HUES6 (cell line): ENCODE measurements around the gene RTL9.

Experiments used
- H3K27ac ChIP-seq: 2 replicates; pipeline ENCODE4 v1.7.0; 2013; ENCODE audit warnings: low read depth, mild to moderate bottlenecking, low read length, inconsistent platforms
- H3K27me3 ChIP-seq: 2 replicates; pipeline ENCODE4 v1.6.1; 2013; ENCODE audit warnings: low read length; ENCODE audit not compliant: control insufficient read depth, insufficient read depth
- H3K36me3 ChIP-seq: 2 replicates; pipeline ENCODE4 v1.6.1; 2013; ENCODE audit warnings: low read length; ENCODE audit not compliant: control insufficient read depth, insufficient read depth
- H3K4me1 ChIP-seq: 2 replicates; pipeline ENCODE4 v1.6.1; 2013; ENCODE audit warnings: low read length; ENCODE audit not compliant: control insufficient read depth, insufficient read depth
- H3K4me3 ChIP-seq: 2 replicates; pipeline ENCODE4 v1.5.1; 2013; ENCODE audit warnings: low read depth, low read length
- H3K9ac ChIP-seq: one replicate; pipeline ENCODE4 v1.6.1; 2013; ENCODE audit warnings: mild to moderate bottlenecking, low read length
- H3K9me3 ChIP-seq: 2 replicates; pipeline ENCODE4 v1.6.1; 2013; ENCODE audit warnings: low read depth, low read length; ENCODE audit not compliant: control insufficient read depth, insufficient read depth

The RTL9 gene

DNA sequence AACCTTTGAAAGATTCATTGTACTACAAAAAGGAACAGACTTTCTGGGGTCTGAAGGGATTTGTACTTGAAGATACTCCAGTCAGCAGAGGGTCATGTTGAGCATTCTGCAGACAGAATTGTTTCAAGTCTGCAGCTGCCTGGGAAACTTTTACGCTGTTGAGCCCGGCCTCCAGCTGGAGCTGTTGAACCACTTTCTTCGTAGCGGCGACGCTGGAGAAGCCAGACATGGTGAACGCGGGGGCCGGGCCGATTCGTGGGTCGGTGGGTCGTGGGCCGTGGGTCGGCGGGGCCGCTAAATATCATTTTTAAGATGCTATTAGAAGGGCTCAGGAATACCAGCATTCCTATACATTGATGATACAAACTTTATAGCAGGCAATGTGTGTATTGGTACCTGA lies 12.0 kb upstream of the RTL9 start:
- H3K27ac ChIP-seq = no peak overlapping the region
- H3K27me3 ChIP-seq = peaks cover 10% of the 10 kb centered on the region; the same call in 1 of the 2 replicates
- no peaks in the 10 kb centered on the region for H3K36me3 ChIP-seq
- no peak overlapping the region for H3K9ac ChIP-seq
- no peaks in the 10 kb centered on the region for H3K9me3 ChIP-seq
- no peak overlapping the region for H3K4me3 ChIP-seq
- H3K4me1 ChIP-seq = no peaks in the 10 kb centered on the region

DNA sequence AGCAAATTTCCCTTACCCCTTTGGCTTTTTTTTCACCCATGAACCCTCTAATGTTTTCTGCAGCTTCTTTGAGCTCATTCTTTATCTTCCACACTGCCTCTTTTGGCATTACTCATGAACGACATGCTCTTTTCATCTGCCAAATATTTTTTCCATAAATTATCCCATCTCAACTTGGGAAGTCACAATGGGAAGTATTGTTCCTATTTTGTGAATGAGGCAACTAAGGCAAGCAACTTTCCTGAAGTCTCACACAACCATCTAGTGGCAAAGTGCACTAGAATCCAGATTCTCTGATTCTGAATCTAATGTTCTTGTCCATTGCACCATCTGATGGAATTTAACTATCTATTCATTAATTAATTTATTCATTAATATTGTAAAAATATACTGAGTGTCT lies 625 bp downstream of the RTL9 start:
- Histone ChIP-seq H3K9ac (no peak overlapping the region), H3K4me3 (no peak overlapping the region), H3K27me3 (peaks cover 29% of the 10 kb centered on the region; the same call in 1 of the 2 replicates), H3K27ac (no peak overlapping the region), H3K9me3 (no peaks in the 10 kb centered on the region), H3K4me1 (no peaks in the 10 kb centered on the region), H3K36me3 (no peaks in the 10 kb centered on the region)

DNA sequence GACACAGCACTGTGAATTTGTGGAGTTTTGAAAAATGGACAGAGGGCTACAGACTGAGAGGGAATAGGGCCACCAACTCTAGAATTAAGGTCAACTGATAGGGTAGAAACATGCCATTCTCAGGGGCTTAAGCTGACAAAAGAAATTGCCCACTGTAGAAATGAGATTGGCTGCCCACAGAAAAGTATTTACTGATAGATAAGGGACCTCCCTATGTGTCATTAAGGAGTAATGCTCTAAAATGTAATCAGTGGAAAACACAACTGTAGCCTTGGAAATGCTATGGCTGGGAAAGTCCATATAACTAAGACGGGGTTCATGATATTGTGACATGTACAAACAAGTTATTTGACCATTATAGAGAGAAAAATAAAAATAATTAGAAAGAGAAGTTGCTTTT lies 4.6 kb downstream of the RTL9 start:
- Histone ChIP-seq H3K4me3 (no peak overlapping the region), H3K4me1 (no peaks in the 10 kb centered on the region), H3K27ac (no peak overlapping the region), H3K27me3 (peaks cover 36% of the 10 kb centered on the region; the same call in 1 of the 2 replicates), H3K36me3 (no peaks in the 10 kb centered on the region), H3K9me3 (no peaks in the 10 kb centered on the region), H3K9ac (no peak overlapping the region)

DNA sequence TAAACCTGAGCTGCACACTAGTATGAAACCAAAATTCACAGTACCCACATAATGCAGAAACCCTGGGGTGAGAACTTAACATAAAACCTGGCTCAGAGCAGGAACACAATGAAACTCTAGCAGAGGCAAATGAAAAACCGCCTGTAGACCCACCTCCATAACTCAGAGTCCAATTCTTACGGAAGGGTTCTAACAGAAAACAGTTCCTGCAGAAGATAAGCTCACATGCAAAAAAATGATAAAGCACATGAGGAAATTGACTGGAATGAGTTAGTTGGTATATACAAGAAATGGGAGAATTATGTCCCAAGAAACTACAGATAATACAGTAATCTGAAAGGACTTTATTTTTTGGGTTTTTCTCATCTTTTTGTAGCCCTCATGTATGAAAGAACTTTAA lies 14.7 kb downstream of the RTL9 start:
- no peaks in the 10 kb centered on the region for H3K9me3 ChIP-seq
- H3K4me1 ChIP-seq = 0 out of 2 replicates have a peak, but pooled peaks cover 2% of the 10 kb centered on the region
- no peak overlapping the region for H3K4me3 ChIP-seq
- no peak overlapping the region for H3K27ac ChIP-seq
- H3K36me3 ChIP-seq = no peaks in the 10 kb centered on the region
- peaks cover 13% of the 10 kb centered on the region; the same call in 1 of the 2 replicates for H3K27me3 ChIP-seq
- H3K9ac ChIP-seq = no peak overlapping the region

DNA sequence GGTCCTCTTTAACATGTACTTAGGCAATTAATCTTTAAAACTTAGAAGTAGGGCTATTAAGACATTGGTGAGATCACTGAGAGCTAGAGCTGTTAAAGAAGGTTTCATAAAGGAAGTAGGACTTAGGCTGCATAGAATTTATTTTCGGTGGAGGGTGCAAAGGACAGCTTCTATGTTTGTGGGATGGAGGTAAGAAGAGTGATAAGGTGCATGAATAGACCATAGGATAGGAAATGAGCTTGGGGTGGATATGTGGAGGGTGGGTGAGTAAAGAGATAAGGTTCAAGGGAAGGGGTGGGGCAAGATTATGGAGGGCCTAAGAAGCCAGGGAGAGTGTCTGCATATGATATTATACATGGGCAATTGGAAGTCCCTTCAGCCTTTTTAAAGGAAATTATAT lies 15.9 kb downstream of the RTL9 start:
- no peaks in the 10 kb centered on the region for H3K9me3 ChIP-seq
- peaks cover 14% of the 10 kb centered on the region; the same call in 1 of the 2 replicates for H3K27me3 ChIP-seq
- no peak overlapping the region for H3K27ac ChIP-seq
- H3K4me1 ChIP-seq = 0 out of 2 replicates have a peak, but pooled peaks cover 2% of the 10 kb centered on the region
- H3K4me3 ChIP-seq = no peak overlapping the region
- H3K36me3 ChIP-seq = no peaks in the 10 kb centered on the region
- H3K9ac ChIP-seq = no peak overlapping the region

DNA sequence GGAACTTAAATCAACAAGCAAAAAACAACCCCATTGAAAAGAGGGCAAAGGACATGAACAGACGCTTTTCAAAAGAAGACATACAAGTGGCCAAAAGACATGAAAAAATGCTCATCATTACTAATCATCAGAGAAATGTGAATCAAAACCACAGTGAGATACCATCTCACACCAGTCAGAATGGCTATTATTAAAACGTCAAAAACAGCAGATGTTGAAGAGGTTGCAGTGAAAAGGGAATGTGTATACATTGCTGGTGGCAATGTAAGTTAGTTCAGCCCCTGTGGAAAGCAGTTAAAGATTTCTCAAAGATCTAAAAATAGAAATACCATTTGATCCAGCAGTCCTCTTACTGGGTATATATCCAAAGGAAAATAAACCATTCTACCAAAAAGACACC lies 22.6 kb downstream of the RTL9 start:
- H3K27ac ChIP-seq = no peak overlapping the region

DNA sequence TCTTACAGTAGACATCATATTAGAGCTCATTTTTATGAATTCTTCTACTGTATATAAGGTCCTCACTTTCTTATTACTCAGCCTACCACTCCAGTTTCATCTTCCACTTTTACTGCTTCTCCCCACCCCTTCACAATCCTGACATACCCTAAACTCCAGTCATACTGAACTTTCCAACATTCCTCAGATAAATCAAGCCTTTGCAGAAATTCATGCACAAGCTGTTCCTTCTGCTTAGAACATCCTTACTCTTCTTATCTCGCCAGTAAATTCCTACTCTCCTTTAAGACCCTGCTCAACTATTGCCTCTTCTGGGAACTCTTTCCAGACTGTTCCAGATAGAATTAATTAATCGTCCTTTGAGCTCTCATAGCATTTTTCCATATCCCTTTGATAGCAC lies 24.8 kb downstream of the RTL9 start:
- H3K9me3 ChIP-seq = no peaks in the 10 kb centered on the region
- no peak overlapping the region for H3K4me3 ChIP-seq
- peaks cover 12% of the 10 kb centered on the region; the same call in 1 of the 2 replicates for H3K27me3 ChIP-seq
- no peaks in the 10 kb centered on the region for H3K36me3 ChIP-seq
- no peak overlapping the region for H3K27ac ChIP-seq
- H3K4me1 ChIP-seq = no peaks in the 10 kb centered on the region
- no peak overlapping the region for H3K9ac ChIP-seq

More for the DNA sequence above, 22.6 kb downstream of the RTL9 start:
- no peaks in the 10 kb centered on the region for H3K4me1 ChIP-seq
- H3K36me3 ChIP-seq = no peaks in the 10 kb centered on the region
- H3K27me3 ChIP-seq = peaks cover 20% of the 10 kb centered on the region; the same call in 1 of the 2 replicates
- no peaks in the 10 kb centered on the region for H3K9me3 ChIP-seq
- H3K4me3 ChIP-seq = no peak overlapping the region
- no peak overlapping the region for H3K9ac ChIP-seq

DNA sequence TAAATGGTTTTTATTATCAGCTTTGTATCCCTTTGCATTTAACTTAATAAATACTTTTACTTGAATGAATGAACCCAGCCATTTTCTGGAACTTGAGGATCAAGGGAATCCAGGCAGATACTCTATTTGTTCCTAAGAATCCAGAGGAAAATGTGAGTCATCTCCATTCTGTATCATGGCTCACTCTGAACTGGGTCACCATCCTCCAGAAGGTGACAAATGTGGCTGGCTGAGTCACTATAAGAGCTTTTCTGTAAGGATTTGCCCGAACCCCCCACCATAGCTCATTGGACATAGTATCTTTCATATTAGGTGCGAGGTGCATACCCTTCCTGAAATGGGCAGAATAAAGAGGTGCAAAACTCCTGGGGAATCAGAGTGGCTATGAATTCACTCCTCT lies 25.8 kb downstream of the RTL9 start:
- Histone ChIP-seq H3K9ac (no peak overlapping the region), H3K4me1 (no peaks in the 10 kb centered on the region), H3K36me3 (no peaks in the 10 kb centered on the region), H3K27me3 (peaks cover 9% of the 10 kb centered on the region; the same call in 1 of the 2 replicates), H3K4me3 (no peak overlapping the region), H3K27ac (no peak overlapping the region), H3K9me3 (no peaks in the 10 kb centered on the region)

DNA sequence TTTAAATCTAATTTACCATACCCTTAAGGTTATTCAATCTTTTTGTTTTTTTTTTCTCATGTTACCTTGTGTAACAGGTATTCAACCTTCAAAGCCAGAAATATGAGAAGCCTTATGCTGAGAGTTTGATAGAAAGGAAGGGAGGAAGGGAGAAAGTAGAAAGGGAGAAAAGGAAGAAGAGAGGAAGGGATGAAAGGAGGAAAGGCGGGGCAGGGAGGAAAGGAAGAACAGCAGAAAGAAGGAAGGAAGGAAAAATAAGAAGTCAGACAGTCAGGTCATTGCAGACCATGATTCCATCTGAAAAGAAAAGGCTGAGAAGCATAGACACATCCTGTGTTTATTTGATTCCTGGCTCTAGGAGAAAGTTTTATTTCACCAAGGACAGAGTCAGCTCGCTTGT lies 30.9 kb downstream of the RTL9 start:
- Histone ChIP-seq H3K27ac (no peak overlapping the region), H3K4me3 (no peak overlapping the region), H3K27me3 (peaks cover 3% of the 10 kb centered on the region; the same call in 1 of the 2 replicates), H3K4me1 (no peaks in the 10 kb centered on the region), H3K36me3 (no peaks in the 10 kb centered on the region), H3K9me3 (no peaks in the 10 kb centered on the region), H3K9ac (no peak overlapping the region)

DNA sequence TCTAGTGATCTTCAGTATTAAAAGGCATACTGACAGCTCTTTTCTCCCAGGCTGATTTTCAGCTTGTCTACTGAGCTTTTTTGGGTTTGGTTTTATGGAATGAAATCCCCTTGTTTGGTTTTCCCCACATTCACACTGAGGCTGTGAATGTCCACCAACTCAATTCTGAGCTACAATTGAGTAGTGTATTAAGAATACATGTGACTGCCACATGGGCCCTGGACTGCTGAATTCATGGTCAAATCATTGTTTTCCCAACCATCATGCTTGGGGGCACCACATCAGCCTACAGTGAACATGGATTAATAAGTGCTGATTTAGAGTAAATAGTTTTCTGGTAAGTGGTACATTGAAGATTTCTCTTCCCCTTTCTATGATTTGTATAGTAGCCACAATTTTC lies 32.4 kb downstream of the RTL9 start:
- no peak overlapping the region for H3K4me3 ChIP-seq
- no peaks in the 10 kb centered on the region for H3K4me1 ChIP-seq
- H3K27me3 ChIP-seq = no peaks in the 10 kb centered on the region; the same call in 1 of the 2 replicates
- no peak overlapping the region for H3K27ac ChIP-seq
- no peak overlapping the region for H3K9ac ChIP-seq
- H3K9me3 ChIP-seq = no peaks in the 10 kb centered on the region
- no peaks in the 10 kb centered on the region for H3K36me3 ChIP-seq

DNA sequence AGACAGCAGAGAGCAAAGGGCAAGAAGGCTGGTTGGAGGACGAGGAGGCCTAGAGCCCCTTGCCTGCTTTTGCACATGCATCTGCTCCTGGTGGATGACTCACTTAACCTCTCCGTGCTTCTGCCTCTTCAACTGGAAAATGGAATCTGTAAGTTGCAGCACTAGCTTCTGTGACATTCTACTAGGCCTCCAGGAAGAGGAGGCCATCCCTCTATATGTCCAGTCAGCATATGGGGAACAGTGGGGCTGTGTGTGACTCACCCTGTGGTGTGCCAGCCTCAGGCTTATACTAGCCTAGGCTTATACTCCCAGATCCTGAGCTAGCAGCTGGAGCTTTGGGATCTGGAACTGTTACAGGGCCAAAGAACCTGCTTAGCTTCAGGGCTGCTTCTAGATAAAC lies 36.0 kb downstream of the RTL9 start:
- Histone ChIP-seq H3K36me3 (no peaks in the 10 kb centered on the region), H3K9me3 (no peaks in the 10 kb centered on the region), H3K4me3 (no peak overlapping the region), H3K9ac (no peak overlapping the region), H3K27me3 (no peaks in the 10 kb centered on the region; the same call in 1 of the 2 replicates), H3K4me1 (peaks cover 18% of the 10 kb centered on the region), H3K27ac (no peak overlapping the region)

DNA sequence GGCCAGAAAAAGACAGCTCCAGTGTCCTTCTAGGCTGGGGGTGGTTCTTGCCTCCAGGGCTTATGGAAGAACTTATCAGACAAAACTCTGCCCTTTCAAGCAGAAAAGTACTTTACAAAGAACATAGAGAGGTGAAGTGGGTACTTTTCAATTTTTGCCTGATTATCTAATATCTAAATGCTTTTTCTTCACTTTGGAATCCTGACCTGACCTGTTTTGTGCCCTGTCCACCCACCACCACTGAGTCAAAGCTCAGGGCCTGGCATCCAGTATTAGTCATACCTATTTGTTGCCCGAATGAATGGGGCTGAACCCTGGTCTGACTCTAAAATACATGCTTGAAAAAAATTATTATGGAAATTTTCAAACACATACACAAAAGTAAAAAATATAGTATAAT lies 37.2 kb downstream of the RTL9 start:
- no peaks in the 10 kb centered on the region; the same call in 1 of the 2 replicates for H3K27me3 ChIP-seq
- H3K4me3 ChIP-seq = no peak overlapping the region
- H3K4me1 ChIP-seq = peaks cover 18% of the 10 kb centered on the region
- H3K9ac ChIP-seq = no peak overlapping the region
- H3K9me3 ChIP-seq = no peaks in the 10 kb centered on the region
- H3K27ac ChIP-seq = no peak overlapping the region
- H3K36me3 ChIP-seq = no peaks in the 10 kb centered on the region
